Epithelial cell of esophagus (primary cell): ENCODE measurements around the gene C10orf95.

Experiments
- DNase-seq: peaks from one replicate; pipeline ENCODE4 v3.0.0; 2010; ENCODE audit warnings: low read depth
- H3K4me3 ChIP-seq: 2 replicates; pipeline ENCODE4 v1.5.1; 2011; ENCODE audit warnings: mild to moderate bottlenecking, low read length, control low read depth
- CTCF ChIP-seq: IDR thresholded peaks from 2 replicates; pipeline ENCODE4 v1.5.1; 2011; ENCODE audit warnings: low read depth, mild to moderate bottlenecking, low read length, control low read depth, inconsistent platforms; ENCODE audit not compliant: insufficient read depth; ENCODE audit errors: missing control alignments

The C10orf95 gene

DNA sequence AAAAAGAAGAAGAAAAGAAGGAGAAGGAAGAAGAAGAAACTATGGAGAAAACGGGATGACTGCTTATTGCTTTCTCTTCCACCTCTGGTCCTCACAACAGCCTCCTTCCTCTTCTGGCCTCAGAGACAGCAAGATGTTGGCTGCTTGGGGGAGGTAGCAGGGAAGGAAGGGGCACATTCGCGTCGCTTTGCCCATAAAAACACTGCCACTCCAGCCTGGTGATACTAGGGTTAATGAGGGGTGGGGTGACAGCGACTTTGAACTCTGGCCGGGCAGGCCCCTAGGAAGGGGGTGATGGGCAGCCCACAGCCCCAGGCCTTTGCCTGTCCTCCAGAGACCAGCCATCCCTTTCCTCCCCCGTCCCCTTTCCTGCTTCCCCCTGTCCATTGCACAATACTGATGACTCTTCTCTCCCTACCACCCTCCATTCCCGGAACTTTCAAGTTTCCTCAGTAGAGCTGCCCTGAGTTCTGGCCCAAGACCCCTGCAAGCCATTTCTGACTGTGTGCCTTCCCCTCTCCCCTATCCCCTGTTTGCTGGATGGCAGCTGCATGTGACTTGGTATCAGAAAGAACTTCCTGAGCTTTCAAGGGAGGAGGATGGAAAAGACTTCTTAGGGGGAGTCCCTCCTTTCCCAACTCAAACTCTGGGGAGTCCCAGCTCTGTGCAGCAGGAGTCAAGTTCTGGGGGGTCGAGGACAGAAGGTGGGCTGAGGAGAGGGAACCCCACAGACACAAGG, 16.8 kb downstream of the C10orf95 start:
- no peak overlapping the region for H3K4me3 ChIP-seq
- TF ChIP-seq CTCF = no peak
- peak; percentile 59 for DNase-seq

DNA sequence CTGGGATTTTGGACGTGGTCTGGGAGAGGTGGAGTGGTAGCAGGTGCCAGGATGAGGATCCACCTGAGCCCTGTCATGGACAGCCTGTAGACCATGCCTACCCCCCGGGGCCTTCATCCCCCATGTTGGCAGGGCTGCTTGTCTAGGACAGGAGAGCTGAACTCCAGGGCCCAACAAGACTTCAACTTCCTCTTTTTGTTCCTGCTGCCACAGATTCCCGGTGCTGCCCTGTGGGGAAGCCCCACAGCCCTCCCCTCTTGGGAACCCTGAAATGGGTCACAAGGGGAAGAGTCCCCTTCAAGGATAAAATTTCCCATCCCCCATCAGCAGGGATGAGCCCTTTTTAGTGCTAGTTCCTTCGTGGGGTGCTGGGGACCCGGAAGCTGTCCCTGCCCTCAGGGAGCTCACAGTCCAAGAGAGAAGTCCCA, 17.7 kb downstream of the C10orf95 start:
- H3K4me3 ChIP-seq = no peak overlapping the region
- no peak for DNase-seq
- TF ChIP-seq CTCF = no peak

- no peak for TF ChIP-seq CTCF
- DNase-seq = peak; percentile 96
These were observed 19.0 kb downstream of the C10orf95 start, which contains the start of gene CUEDC2 for GRCh38 chr10:102432162-102432950. Gene CUEDC2 (minus strand): TSS chr10:102432574. CDS start chr10:102425188, 7,386 bp downstream.

GRCh38 chr10:102431452-102432124, 19.8 kb downstream of the C10orf95 start:
- DNase-seq = no peak
- peak overlapping the region; percentile 95 for H3K4me3 ChIP-seq
- TF ChIP-seq CTCF = no peak

More at GRCh38 chr10:102432162-102432950, 19.0 kb downstream of the C10orf95 start, which contains the start of gene CUEDC2:
- H3K4me3 ChIP-seq = peak within 1 kb of the TSS; percentile 95

DNA sequence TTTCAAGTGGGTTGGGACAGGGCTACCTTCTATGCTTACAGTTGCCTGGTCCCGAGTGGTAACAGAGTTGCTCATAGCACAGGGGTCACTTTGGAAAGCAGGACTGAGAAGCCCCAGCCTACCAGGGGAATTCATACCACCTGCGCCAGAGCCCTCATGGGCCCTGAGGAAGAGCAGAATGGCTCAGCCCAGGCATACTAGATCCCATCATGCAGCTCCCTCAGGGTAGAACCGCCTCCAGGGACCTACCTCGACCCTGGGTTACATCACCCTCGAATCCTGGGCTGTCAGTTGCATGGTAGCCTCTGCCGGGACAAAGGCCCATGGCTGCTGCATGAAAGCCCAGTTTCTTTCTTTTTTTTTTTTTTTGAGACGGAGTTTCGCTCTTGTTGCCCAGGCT, 21.9 kb downstream of the C10orf95 start:
- no peak for DNase-seq
- TF ChIP-seq CTCF = no peak

DNA sequence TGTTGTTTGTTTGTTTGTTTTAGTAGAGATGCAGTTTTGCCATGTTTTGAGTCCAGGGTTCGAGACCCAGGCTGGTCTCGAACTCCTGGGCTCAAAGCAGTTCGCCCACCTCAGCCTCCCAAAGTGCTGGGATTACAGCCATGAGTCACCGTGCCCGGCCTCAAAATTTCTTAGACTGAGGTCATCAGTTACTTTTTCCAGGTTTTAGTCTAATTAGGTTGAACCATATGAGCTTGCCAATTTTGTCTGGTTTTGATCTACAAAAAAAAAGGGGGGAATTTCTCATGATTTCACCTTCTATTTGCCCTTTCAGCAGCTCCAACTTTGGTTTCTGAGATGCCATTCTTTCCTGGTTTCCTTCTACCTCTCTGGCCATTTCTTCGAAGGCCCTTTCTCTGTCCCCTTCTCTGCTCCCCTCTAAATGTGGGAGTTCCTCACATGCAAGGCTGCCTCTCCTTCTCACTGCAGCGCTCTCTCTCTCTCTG, 24.5 kb downstream of the C10orf95 start:
- no peak overlapping the region for H3K4me3 ChIP-seq
- TF ChIP-seq CTCF = no peak
- DNase-seq = no peak

More for the DNA sequence above, 21.9 kb downstream of the C10orf95 start:
- no peak overlapping the region for H3K4me3 ChIP-seq
